Activated T-cell treated with anti-CD3 and anti-CD28 coated beads for 24 hours (primary cell): ENCODE data around the gene NPTXR.

Experiments used
- DNase-seq: peaks from one replicate; pipeline ENCODE4 v3.0.0-alpha.2; 2020; ENCODE audit warnings: low read depth

NPTXR gene

GRCh38 chr22:38843657-38844314 lies at the start of gene NPTXR:
NPTXR (minus strand) TSS chr22:38844028.
- no peak for DNase-seq

GRCh38 chr22:38891256-38891655 lies 47.4 kb upstream of the NPTXR start:
- no peak for DNase-seq

GRCh38 chr22:38890377-38890776 lies 46.5 kb upstream of the NPTXR start:
- DNase-seq: no peak

- DNase-seq: no peak
These were observed 42.5 kb upstream of the NPTXR start for GRCh38 chr22:38886333-38886732.

- DNase-seq: no peak
These were observed 39.3 kb upstream of the NPTXR start for GRCh38 chr22:38882972-38883622.

- no peak for DNase-seq
These were observed 38.4 kb upstream of the NPTXR start for GRCh38 chr22:38881997-38882879.

- DNase-seq: no peak
These were observed 37.6 kb upstream of the NPTXR start for GRCh38 chr22:38881464-38881871.

- no peak for DNase-seq
These were observed 36.1 kb upstream of the NPTXR start for GRCh38 chr22:38879961-38880360.

GRCh38 chr22:38879108-38879729 lies 35.4 kb upstream of the NPTXR start:
- DNase-seq: no peak

- no peak for DNase-seq
These were observed 34.2 kb upstream of the NPTXR start for GRCh38 chr22:38878001-38878400.

- DNase-seq: no peak
These were observed 30.8 kb upstream of the NPTXR start for GRCh38 chr22:38874529-38875222.

GRCh38 chr22:38873469-38874411 lies 29.9 kb upstream of the NPTXR start:
- peak; percentile 68 for DNase-seq

GRCh38 chr22:38872831-38873248 lies 29.0 kb upstream of the NPTXR start:
- no peak for DNase-seq

- DNase-seq: peak; percentile 92
These were observed 28.5 kb upstream of the NPTXR start, which contains the start of gene CBX6 for GRCh38 chr22:38872172-38872830. CBX6 (minus strand) TSS chr22:38872216; CDS start chr22:38872190, 26 bp downstream.

- DNase-seq: no peak
These were observed 27.7 kb upstream of the NPTXR start for GRCh38 chr22:38871360-38872171.

GRCh38 chr22:38870791-38871359 lies 27.0 kb upstream of the NPTXR start:
- DNase-seq: no peak

GRCh38 chr22:38870312-38870741 lies 26.5 kb upstream of the NPTXR start:
- DNase-seq: peak; percentile 81

GRCh38 chr22:38869663-38870062 lies 25.8 kb upstream of the NPTXR start:
- no peak for DNase-seq
